ENCODE measurements around the gene EIF4A3. TPM values are rescaled to one million over a fixed set of nuclear protein-coding genes. Genes with fewer than 3 reads are reported as not detected.
A peak's percentile ranks its signal among the peaks of the same experiment; 100 is the strongest.

The EIF4A3 gene
- total and polyA plus RNA-seq, 9 of the 15 experiments (the other 6 are each of a cell fraction or from before 2014, with no cell fraction given), result 62.7 to 171 (median 127) TPM

DNA sequence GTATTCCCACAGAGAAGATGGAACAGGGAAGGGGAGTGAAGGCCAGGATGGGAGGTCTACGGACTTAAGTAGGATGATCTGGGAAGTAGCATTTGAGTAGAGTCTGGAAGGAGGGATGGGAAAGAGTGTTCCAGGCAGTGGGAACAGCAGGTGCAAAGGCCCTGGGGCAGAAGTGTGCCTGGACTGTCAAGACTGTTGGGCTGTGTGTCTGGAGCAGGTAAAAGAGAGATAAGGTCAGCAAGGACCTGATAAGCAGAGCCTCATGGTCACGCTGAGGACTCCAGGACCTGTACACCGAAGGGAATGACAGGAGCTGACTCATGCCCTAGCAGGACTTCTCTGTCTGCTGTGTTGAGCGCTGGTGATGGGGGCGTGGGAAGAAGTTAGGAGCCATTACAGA lies 22.2 kb upstream of the EIF4A3 start (continued):
- TF ChIP-seq ZEB2 (IDR thresholded peaks at IDR 0.05) (0 out of 2 replicates have a peak, but pooled peaks have one; percentile 42), CBFA2T3 (IDR thresholded peaks at IDR 0.05) (peak; percentile 70), MED1 (CRISPR knock-in tag; IDR thresholded peaks at IDR 0.05; ENCODE audit: borderline replicate concordance) (no peak), KLF10 (CRISPR knock-in tag; IDR thresholded peaks at IDR 0.05) (no peak), MAZ (CRISPR knock-in tag; conservative IDR thresholded peaks at IDR 0.05 in 1 of 2, IDR thresholded peaks at IDR 0.05 in 1 of 2) (no peak), ZNF165 (CRISPR knock-in tag; IDR thresholded peaks at IDR 0.05; ENCODE audit: borderline replicate concordance) (no peak), RFX1 (IDR thresholded peaks at IDR 0.05) (no peak)
- TF ChIP-seq, protein P1, sequence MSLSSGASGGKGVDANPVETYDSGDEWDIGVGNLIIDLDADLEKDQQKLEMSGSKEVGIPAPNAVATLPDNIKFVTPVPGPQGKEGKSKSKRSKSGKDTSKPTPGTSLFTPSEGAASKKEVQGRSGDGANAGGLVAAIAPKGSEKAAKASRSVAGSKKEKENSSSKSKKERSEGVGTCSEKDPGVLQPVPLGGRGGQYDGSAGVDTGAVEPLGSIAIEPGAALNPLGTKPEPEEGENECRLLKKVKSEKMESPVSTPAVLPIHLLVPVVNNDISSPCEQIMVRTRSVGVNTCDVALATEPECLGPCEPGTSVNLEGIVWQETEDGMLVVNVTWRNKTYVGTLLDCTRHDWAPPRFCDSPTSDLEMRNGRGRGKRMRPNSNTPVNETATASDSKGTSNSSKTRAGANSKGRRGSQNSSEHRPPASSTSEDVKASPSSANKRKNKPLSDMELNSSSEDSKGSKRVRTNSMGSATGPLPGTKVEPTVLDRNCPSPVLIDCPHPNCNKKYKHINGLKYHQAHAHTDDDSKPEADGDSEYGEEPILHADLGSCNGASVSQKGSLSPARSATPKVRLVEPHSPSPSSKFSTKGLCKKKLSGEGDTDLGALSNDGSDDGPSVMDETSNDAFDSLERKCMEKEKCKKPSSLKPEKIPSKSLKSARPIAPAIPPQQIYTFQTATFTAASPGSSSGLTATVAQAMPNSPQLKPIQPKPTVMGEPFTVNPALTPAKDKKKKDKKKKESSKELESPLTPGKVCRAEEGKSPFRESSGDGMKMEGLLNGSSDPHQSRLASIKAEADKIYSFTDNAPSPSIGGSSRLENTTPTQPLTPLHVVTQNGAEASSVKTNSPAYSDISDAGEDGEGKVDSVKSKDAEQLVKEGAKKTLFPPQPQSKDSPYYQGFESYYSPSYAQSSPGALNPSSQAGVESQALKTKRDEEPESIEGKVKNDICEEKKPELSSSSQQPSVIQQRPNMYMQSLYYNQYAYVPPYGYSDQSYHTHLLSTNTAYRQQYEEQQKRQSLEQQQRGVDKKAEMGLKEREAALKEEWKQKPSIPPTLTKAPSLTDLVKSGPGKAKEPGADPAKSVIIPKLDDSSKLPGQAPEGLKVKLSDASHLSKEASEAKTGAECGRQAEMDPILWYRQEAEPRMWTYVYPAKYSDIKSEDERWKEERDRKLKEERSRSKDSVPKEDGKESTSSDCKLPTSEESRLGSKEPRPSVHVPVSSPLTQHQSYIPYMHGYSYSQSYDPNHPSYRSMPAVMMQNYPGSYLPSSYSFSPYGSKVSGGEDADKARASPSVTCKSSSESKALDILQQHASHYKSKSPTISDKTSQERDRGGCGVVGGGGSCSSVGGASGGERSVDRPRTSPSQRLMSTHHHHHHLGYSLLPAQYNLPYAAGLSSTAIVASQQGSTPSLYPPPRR (CRISPR knock-in tag; IDR thresholded peaks at IDR 0.05; ENCODE audit: borderline replicate concordance), result no peak
- TF ChIP-seq, protein P2, sequence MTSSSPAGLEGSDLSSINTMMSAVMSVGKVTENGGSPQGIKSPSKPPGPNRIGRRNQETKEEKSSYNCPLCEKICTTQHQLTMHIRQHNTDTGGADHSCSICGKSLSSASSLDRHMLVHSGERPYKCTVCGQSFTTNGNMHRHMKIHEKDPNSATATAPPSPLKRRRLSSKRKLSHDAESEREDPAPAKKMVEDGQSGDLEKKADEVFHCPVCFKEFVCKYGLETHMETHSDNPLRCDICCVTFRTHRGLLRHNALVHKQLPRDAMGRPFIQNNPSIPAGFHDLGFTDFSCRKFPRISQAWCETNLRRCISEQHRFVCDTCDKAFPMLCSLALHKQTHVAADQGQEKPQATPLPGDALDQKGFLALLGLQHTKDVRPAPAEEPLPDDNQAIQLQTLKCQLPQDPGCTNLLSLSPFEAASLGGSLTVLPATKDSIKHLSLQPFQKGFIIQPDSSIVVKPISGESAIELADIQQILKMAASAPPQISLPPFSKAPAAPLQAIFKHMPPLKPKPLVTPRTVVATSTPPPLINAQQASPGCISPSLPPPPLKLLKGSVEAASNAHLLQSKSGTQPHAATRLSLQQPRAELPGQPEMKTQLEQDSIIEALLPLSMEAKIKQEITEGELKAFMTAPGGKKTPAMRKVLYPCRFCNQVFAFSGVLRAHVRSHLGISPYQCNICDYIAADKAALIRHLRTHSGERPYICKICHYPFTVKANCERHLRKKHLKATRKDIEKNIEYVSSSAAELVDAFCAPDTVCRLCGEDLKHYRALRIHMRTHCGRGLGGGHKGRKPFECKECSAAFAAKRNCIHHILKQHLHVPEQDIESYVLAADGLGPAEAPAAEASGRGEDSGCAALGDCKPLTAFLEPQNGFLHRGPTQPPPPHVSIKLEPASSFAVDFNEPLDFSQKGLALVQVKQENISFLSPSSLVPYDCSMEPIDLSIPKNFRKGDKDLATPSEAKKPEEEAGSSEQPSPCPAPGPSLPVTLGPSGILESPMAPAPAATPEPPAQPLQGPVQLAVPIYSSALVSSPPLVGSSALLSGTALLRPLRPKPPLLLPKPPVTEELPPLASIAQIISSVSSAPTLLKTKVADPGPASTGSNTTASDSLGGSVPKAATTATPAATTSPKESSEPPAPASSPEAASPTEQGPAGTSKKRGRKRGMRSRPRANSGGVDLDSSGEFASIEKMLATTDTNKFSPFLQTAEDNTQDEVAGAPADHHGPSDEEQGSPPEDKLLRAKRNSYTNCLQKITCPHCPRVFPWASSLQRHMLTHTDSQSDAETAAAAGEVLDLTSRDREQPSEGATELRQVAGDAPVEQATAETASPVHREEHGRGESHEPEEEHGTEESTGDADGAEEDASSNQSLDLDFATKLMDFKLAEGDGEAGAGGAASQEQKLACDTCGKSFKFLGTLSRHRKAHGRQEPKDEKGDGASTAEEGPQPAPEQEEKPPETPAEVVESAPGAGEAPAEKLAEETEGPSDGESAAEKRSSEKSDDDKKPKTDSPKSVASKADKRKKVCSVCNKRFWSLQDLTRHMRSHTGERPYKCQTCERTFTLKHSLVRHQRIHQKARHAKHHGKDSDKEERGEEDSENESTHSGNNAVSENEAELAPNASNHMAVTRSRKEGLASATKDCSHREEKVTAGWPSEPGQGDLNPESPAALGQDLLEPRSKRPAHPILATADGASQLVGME (CRISPR knock-in tag; IDR thresholded peaks at IDR 0.05), result no peak
